Islet precursor cell (in vitro differentiated cells): ENCODE data around the gene CIDEB.
A peak's percentile ranks its signal among the peaks of the same experiment; 100 is the strongest.

Source experiments
- DNase-seq: peaks from one replicate; pipeline ENCODE4 v3.0.0-alpha.2; 2018

Gene CIDEB

DNA sequence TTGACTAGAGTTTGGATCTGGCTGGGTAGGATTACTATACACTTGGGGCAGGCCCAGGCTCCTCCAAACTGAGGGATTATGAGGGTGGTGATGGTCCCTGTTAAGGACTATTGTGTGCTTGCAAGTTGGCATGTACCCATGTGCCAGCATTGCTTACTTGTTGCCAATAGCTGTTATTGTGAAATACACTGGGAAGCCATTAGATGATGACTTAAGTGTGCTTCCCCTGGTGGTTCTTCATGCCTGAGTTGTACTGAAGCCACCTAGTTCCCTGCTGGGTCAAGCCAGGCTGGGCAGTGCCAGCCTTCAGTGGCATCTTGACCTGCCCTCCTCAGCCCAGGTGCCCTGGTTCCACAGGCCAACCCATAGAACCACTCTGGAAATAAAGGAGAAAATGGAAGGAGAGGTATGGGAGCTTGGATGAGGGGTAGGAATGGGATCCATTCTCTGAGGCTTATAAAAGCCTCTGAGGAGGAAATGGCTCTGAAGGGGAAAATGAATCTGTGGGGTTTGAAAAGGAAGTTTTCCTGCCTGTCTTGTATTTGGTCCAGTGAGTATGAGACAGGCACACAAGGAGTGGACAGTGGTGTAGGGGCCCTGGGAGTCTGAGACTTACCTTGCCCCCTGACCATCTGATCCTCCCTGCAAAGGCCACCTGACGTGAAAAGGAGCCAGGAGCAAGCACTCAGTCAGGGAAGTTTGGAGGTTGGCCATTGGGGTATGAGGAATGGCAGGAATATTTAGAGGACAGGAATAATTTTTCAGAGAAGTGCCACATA lies 4.2 kb upstream of the CIDEB start:
- no peak for DNase-seq

DNA sequence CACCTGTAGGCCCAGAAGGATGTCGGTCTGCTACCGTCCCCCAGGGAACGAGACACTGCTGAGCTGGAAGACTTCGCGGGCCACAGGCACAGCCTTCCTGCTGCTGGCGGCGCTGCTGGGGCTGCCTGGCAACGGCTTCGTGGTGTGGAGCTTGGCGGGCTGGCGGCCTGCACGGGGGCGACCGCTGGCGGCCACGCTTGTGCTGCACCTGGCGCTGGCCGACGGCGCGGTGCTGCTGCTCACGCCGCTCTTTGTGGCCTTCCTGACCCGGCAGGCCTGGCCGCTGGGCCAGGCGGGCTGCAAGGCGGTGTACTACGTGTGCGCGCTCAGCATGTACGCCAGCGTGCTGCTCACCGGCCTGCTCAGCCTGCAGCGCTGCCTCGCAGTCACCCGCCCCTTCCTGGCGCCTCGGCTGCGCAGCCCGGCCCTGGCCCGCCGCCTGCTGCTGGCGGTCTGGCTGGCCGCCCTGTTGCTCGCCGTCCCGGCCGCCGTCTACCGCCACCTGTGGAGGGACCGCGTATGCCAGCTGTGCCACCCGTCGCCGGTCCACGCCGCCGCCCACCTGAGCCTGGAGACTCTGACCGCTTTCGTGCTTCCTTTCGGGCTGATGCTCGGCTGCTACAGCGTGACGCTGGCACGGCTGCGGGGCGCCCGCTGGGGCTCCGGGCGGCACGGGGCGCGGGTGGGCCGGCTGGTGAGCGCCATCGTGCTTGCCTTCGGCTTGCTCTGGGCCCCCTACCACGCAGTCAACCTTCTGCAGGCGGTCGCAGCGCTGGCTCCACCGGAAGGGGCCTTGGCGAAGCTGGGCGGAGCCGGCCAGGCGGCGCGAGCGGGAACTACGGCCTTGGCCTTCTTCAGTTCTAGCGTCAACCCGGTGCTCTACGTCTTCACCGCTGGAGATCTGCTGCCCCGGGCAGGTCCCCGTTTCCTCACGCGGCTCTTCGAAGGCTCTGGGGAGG lies 3.1 kb upstream of the CIDEB start, which contains the start of gene LTB4R:
Gene LTB4R, plus strand, starts transcription at position 857 of the 959 bp plus-strand sequence. CDS start 4,150 bp downstream, outside the sequence.
- DNase-seq = no peak

DNA sequence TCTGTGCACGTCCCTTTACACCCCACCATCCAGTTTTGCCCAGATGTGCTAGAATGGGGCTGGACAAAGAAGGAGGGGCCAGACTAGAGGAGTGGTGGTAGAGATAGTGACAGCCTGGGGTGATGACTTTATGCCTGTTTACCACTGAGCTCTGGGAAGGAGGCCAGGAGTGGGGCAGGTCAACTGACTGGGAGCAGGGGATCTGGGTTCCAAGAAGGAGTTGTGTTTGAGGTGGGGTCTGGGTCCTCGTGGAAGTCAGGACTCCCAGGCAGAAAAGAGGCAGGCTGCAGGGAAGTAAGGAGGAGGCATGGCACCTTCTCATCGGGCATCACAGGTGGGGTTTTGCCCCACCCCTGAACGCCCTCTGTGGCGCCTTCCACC lies 2.5 kb upstream of the CIDEB start:
- DNase-seq = no peak

DNA sequence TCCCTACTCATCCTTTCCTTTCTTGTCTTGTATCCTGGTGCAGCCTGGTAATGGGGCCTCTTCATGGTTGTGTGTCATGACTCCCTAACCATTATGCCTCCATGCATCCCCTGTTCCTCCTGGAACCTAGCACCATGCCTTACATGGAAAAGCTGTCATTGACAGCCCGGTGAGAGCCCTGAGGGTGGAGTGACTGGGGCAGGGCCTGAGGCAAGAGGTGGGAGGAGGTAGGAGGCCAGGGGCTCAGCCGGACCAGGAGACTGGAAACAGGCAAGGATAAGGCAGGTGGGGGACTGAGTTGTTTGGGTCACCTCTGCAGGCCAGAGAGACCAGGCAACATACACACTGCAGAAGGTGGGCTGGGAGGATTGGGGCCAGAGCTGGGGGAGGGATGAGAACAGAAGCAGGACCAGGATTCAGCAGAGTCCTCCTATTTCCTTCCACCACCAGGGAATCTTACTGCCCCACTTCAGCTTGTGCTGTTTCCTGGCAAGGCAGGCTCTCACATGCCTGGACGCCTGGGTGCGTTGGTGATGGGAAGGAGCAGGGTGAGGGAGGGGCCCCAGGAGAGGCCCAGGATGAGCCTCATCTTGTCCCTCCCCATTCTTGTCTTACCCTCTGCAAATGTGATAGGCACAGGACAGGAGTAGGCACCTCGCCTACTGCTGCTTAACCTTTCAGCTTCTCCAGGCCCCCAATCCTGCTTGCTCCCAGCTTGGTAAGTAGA lies 1.9 kb upstream of the CIDEB start, which contains the start of gene LTB4R2:
Gene LTB4R2, plus strand, starts transcription at position 603 of the 727 bp plus-strand sequence. CDS start 525 bp downstream, outside the sequence.
- DNase-seq = no peak

DNA sequence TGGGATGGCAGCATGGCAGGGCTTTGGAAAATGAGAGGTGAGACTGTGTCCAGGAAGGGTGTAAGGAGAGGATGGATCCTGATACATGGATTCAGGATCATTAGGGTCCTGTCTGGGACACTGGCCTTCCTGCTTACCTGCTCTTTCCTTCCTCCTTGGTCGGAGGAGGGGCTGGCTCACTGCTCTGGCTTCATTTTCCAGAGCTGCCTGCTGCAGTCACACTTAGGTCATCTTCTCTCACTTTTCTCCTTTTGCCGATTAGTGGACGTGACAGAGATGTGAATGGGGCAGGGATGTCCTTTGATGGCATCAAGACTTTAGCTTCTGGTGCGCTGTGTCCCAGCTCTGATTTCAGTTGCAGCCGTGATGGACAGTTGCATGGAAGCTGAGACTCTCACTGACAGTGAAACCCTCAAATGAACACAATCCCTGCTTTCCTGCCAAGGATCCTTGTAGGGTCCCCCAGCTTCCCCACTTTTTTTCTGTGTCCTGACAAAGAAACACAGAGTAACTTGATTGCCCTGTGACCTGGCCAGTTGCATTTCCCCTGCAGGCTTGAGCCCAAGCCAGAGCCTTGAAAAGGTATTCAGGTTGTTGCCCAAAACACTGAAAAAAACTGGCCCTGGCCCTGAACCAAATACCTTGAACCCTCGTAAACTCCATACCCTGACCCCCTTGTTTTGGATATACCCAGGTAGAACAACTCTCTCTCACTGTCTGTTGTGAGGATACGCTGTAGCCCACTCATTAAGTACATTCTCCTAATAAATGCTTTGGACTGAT lies 756 bp upstream of the CIDEB start:
- DNase-seq = no peak

DNA sequence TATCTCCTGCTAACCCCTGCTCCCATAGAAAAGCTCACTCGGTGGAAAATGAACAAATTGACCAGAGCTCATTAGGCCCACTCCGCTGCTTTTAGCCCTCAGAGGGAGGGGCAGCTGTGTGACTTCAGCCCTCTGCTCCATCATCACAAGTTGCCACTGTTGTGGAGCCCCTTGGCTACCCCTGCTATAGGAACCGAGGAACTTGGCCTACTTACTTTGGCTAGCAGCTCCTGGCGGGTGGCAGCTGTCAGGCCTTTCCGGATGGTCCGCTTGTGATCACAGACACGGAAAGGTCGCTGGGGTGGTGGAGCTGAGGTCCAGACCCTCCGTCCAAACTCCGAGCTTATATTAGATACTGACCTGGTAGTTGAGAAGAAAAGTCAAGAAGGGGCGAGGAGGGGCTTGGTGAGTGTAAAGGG lies 612 bp downstream of the CIDEB start:
- DNase-seq = no peak

DNA sequence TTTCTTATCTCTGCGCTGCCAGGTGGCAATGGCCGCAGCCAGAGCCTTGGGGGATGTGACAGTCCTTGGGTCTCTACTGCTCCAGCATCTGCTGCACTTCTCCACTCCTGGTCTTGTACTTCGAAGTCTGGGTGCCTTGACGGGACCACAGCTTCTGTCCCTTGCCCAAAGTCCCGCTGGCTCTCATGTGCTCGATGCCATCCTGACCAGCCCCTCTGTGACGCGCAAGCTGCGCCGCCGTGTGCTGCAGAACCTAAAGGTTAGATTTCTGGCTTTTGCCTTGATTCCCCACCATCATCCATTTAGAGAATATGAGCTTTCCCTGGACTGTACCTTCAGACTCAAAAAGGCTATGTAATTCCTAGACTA lies 3.8 kb downstream of the CIDEB start:
- DNase-seq = no peak

DNA sequence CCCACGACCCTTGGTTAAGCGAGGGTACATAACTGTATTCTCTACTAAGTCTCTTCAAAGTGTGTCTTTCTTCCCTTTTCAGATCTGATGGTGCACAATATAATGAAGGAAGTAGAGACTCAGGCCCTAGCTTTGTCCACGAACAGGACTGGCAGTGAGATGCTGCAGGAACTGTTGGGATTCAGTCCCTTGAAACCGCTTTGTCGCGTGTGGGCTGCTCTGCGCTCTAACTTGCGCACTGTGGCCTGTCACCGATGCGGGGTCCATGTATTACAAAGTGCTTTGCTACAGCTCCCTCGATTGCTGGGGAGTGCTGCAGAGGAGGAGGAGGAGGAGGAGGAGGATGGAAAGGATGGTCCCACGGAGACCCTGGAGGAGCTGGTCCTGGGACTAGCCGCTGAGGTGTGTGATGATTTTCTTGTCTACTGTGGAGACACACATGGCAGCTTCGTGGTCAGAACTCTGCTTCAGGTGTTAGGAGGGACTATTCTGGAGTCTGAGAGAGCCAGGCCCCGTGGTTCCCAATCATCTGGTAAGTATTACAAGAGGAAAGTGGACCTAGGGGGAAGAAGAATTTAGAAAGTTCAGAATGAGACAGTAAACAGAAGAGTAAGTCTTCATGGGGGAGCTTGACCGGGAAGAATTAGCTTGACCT lies 7.3 kb downstream of the CIDEB start:
- no peak for DNase-seq

DNA sequence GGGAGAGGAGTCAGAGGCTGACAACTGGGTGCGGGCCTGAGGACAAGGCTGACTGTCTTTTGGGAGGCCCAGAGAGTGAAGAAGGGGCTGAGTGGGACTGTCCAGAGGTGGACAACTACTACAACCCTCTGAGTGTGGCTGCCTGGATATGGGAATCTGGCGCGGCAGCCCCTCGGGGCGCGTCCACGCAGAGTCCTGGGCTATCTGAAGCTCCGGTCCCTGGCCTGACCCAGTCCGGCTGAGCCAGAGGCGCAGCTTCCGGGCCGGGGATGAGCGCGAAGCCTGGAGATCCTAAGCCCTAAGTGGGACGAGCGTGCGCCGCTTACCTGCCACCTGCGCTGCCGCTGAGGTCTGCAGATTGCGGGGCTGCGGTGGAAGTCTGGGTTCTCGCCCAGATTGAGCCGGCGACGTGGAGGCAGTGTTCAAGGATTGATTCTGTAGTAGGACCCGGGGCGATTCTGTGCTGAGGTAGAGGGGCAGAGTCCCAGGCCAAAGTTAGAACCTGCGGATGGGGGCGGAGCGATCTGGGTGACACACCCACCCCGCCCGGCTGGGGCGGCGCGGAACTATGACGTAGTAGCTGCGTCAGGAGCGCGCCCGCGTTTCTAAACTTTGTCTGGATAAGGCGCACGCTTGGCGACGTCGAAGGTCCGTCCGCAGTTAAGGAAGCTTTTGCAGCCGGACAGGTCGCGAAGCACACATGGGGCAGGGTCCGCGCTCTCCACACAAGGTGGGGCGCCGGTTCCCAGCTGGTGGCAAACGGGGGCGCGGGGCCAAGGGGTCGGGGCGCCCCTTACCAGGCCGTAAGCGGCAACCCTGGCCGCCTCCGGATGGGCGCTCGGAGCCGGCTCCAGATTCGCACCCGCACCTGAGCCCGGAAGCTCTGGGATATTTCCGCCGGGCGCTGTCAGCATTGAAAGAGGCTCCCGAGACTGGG lies 8.3 kb downstream of the CIDEB start, which contains the start of the genes DHRS1 and NOP9:
Gene DHRS1, minus strand, starts transcription at position 526 of the 937 bp plus-strand sequence. CDS start 674 bp downstream, outside the sequence.
Gene NOP9, plus strand, starts transcription at position 596 of the 937 bp plus-strand sequence. Its CDS starts 105 bp downstream, at position 701.
- DNase-seq = peak; percentile 94

DNA sequence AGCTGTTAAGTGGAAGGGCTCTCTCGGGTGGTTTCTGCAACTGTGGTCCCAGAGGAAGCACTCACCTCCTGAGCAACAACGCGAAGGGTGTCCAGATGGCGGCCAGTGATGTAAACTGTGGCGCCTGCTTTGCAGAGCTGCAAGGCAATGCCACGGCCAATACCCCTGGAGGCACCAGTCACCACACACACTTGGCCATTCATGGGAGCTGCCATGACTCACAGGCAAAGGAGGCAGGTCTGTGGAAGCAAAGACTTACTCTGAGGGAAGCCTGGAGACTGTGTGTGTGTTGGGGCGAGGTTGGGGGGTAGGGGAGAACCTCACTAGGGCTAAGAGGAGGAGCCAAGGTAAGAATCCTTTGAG lies 8.9 kb downstream of the CIDEB start:
- peak; percentile 85 for DNase-seq

DNA sequence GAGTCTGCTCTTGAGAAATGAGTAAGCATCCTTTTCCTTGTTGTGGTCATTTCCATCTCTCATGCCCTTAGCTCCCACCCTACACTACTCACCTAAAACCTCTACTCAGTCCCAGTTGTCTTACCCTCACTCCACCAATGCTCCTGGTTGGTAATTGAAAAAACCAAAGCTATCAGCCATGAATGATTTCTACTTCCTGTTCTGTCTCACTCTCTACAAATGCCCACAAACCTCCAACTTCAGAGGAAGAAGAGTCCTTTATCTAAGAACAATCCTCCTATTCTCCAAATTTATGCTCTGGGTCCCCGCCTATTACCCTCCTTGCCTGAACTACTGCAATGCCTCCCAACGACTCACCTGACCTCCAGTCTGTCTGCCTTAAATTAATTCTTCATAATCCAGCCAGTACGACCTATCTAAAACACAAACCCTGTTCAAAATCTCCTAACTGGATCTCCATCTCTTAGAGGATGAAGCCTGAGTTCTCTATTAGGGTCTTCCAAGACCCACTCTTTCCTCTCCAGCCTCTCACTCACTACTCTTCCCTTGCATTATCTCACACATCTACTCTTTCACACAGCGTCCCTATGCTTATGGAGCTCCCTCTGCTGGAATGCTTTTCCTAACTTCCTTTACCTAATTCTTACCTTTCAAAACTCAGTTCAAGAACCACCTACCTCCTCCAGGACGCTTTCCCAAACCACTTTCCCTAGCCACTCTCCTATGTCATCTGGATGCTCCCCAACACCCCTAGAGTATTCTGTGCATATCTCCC lies 10.4 kb downstream of the CIDEB start:
- DNase-seq = no peak

DNA sequence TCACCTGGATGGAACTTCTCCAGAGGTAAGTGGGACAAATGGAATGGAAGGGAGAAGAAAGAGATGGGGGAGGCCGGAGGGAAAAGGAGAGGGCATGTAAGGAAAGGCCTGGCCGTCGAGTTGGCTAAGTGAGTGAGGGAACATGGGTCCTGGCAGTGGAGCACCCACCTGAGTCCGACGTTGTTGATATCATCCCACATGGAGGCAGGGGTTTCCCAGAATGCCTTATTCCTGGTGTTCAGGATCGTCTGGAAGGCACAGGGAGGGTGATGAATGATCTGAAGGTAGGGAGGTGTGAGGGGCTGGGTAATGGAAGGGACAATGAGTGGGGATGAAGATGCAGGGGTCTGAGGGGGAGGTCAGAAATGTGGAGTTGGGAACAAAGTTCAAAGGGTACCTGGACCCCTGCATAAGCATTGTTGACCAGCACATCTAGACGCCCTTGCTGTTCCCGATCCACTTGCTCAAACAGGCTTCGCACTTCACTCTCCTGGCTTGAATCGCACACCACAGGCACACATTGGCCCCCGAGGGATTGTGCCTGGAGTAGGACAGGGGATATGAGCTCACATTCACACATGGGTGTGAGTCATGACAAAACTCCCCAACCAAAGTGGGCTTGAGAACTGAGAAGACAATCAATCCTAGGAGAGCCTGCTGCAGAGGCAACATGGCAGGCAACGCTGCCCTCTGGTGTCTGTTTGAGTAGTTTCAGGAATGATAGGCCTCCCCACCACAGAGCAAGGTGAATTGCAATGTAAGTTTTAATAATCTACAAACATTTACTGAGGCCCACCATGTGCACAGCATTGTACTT lies 11.2 kb downstream of the CIDEB start:
- DNase-seq = peak; percentile 94

DNA sequence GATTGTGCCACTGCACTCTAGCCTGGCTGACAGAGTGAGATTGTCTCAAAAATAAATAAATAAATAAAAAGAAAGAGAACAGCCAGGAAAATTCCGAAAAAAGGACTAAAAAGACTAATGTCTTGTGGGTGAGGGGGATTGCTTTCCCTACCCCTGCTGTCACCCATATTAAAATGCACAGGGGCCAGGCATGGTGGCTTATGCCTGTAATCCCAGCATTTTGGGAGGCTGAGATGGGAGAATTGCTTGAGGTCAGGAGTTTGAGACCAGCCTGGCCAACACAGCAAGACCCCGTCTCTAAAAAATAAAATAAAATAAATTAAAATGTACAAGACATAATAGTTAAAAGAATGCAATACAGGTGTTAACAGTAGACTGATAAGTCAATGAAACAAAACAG lies 14.3 kb downstream of the CIDEB start:
- no peak for DNase-seq

DNA sequence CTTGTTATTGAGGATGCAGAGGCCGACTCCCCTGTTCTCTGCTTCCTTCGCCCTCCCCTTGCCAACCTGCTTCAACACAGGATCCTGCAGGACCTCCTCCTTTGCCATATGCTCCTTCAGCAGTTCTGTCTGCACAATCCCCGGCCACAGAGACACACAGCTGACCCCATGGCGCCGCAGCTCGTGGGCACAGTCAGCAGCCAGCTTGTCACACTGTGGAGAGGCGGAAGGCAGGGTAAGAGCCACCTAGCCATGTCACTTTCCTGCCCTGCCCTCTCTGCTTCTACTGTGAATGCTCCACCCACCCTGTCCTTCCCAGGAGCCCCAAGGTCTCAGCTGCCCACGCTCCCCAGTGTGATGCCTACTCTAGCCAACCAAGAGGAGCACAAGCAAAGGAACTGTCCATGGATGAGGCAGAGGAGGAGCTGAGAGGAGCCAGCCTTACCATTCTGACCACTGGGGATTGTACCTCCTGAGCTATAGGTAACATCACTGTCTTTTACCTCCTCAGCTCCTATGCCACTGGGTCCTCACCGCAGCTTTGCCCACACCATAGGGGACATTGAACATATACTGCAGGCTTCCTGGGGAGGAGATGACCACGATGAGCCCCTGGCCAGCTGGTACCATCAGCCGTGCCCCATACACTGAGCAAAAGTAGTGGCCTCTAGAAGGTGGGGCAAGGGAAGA lies 15.5 kb downstream of the CIDEB start:
- DNase-seq = no peak

DNA sequence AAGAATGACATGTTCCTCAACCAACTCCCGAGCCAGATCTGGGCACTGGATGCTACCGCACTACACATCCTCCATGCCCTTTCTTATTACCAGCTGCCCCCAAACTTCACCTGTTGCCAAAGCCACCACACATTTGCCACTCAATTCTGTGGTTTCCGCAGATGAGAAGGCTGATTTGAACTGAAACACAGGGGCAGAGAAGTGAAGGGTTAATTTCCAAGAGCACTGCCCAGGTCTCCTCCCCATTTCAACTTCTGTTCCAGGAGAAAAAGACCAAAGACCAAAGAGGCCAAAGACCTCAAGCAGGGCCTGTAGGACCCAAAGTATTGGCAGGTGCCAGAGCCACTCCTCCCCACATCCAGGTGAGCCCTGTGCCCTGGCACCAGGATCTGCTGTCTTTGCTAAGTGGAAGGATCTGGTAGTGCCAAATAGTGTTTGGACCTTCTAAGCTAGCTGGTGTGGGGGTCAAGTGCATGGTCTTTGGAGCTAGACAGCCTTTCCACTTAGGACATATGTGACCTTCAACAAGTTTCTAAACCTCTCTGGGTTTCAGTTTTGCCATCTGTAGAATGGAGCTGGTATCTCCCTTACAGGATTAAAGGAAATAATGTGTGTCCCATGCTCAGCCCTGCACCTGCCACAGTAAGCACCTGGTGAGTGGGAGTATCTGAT lies 16.2 kb downstream of the CIDEB start:
- no peak for DNase-seq

DNA sequence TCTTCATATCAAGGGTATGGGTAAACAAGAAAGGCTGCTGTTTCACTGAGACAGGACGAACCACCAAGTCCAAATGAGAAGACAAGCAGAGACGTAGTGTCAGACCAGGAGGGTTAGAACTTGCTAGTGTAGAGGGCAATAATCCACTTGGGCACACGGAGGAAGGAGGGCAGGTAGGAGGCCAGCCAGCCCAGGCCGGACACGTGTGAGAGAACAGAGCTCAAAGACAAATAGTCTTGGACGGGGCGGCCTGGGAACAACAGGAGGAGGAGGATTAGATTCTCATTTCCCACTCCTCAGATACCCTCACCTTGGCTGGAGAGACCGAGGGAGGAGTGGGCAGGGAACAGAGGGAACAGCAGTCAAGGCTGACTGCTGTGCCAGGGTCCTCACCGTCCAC lies 17.0 kb downstream of the CIDEB start:
- DNase-seq = no peak

DNA sequence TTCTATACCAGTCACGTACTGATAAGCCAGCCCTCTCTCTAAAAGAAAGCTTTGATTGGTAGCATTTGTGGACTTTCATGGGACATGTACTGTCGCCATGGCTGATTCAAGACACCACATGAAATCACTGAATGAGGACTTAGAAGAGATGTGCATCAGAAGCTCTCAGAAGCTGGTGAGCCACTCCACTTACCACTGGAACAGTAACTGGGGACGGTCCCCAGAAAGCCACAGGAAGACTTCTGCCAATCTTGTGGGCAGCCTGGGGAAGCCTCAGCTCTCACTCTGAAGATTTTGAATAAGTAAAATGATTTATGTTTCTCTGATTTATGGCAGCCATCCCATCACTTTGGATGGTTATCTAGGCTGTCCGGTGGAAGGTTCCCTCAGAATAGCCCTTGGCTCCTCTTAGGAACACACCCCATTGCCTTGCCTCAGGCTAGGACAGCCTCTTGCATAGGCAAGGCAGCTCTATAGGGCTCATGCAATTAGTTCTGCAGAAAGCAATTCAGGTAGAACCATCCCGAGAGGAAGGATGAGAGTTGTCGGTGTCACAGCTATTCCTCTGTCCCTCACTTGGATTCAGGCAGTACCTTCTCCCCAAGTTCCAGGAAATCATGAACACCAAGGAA lies 18.0 kb downstream of the CIDEB start:
- no peak for DNase-seq
